Panc1 (cell line): ENCODE results near the gene OAT.

Source experiments
- POLR2AphosphoS5 ChIP-seq: IDR thresholded peaks from 2 replicates; pipeline ENCODE4 v1.6.1; 2012; ENCODE audit warnings: mild to moderate bottlenecking, low read depth, low read length, moderate library complexity
- SIN3A ChIP-seq: IDR thresholded peaks from 2 replicates; pipeline ENCODE4 v1.6.1; 2012; ENCODE audit warnings: low read depth, mild to moderate bottlenecking, low read length, moderate library complexity, borderline replicate concordance; ENCODE audit not compliant: insufficient read depth
- TF ChIP-seq, protein P1 (sequence below): fragments of 450-650 bp; IDR thresholded peaks from 2 replicates; pipeline ENCODE4 v1.5.1; 2017; ENCODE audit warnings: mild to moderate bottlenecking
- TF ChIP-seq, protein P2 (sequence below), 2 experiments: IDR thresholded peaks; 2 replicates each; pipeline ENCODE4 v1.6.1; 2011 to 2012; ENCODE audit warnings: low read depth in 2 of 2, control low read depth in 1 of 2, low read length in 1 of 2, mild to moderate bottlenecking in 1 of 2, moderate library complexity in 1 of 2; ENCODE audit not compliant: insufficient read depth in 1 of 2

DNA sequence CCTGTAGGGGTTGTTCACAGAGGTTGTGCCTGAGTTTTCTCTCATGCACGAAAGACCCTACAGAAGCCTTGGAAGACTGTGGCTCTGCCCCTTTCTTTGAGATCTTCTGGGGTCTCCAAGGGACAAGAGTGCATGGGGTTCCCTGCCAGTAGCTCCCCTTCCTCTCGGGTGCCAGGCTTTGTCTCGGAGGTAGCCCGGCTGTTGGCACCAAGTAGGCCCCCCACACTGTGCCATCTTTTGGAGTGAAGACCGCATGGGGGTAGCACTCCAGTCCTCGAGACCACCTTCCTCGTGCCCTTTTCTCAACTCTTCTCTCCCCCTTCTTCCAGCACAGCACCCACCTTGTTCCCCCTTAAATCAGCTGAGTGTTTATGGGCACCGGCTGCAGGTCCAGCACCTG, 41.6 kb downstream of the OAT start:
- no peak for TF ChIP-seq SIN3A
- no peak for TF ChIP-seq POLR2AphosphoS5
- TF ChIP-seq, protein P1, sequence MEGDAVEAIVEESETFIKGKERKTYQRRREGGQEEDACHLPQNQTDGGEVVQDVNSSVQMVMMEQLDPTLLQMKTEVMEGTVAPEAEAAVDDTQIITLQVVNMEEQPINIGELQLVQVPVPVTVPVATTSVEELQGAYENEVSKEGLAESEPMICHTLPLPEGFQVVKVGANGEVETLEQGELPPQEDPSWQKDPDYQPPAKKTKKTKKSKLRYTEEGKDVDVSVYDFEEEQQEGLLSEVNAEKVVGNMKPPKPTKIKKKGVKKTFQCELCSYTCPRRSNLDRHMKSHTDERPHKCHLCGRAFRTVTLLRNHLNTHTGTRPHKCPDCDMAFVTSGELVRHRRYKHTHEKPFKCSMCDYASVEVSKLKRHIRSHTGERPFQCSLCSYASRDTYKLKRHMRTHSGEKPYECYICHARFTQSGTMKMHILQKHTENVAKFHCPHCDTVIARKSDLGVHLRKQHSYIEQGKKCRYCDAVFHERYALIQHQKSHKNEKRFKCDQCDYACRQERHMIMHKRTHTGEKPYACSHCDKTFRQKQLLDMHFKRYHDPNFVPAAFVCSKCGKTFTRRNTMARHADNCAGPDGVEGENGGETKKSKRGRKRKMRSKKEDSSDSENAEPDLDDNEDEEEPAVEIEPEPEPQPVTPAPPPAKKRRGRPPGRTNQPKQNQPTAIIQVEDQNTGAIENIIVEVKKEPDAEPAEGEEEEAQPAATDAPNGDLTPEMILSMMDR: no peak
- TF ChIP-seq, protein P2, sequence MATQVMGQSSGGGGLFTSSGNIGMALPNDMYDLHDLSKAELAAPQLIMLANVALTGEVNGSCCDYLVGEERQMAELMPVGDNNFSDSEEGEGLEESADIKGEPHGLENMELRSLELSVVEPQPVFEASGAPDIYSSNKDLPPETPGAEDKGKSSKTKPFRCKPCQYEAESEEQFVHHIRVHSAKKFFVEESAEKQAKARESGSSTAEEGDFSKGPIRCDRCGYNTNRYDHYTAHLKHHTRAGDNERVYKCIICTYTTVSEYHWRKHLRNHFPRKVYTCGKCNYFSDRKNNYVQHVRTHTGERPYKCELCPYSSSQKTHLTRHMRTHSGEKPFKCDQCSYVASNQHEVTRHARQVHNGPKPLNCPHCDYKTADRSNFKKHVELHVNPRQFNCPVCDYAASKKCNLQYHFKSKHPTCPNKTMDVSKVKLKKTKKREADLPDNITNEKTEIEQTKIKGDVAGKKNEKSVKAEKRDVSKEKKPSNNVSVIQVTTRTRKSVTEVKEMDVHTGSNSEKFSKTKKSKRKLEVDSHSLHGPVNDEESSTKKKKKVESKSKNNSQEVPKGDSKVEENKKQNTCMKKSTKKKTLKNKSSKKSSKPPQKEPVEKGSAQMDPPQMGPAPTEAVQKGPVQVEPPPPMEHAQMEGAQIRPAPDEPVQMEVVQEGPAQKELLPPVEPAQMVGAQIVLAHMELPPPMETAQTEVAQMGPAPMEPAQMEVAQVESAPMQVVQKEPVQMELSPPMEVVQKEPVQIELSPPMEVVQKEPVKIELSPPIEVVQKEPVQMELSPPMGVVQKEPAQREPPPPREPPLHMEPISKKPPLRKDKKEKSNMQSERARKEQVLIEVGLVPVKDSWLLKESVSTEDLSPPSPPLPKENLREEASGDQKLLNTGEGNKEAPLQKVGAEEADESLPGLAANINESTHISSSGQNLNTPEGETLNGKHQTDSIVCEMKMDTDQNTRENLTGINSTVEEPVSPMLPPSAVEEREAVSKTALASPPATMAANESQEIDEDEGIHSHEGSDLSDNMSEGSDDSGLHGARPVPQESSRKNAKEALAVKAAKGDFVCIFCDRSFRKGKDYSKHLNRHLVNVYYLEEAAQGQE (IDR thresholded peaks at IDR 0.05; ENCODE audit: insufficient read depth in 1 of 2, low read depth in 2 of 2, low read length in 1 of 2): no peak
